SU-DHL-6 (cell line): Measurements from ENCODE around the gene ATP6V0B.

Experiments used
- H2AFZ ChIP-seq: fragments of 200-600 bp; sonication (generic); 2 replicates; pipeline ENCODE4 v1.6.1; 2014; ENCODE audit warnings: low read depth, mild to moderate bottlenecking, moderate library complexity, mixed read lengths, antibody characterized with exemption, low read length; ENCODE audit not compliant: severe bottlenecking
- H3F3A ChIP-seq: fragments of 200-600 bp; shearing (Covaris generic); 2 replicates; pipeline ENCODE4 v1.6.0; 2016; ENCODE audit warnings: antibody characterized with exemption, mild to moderate bottlenecking; ENCODE audit not compliant: insufficient read depth
- H3K27ac ChIP-seq: fragments of 200-600 bp; sonication (generic); 2 replicates; pipeline ENCODE4 v1.5.1; 2016; ENCODE audit warnings: low read depth, mild to moderate bottlenecking, low read length, moderate library complexity, mixed read lengths
- H3K27me3 ChIP-seq: fragments of 200-600 bp; sonication (generic), shearing (Covaris generic); 2 replicates; pipeline ENCODE4 v1.6.0; 2014; ENCODE audit warnings: mild to moderate bottlenecking, low read length
- H3K36me3 ChIP-seq: fragments of 200-600 bp; sonication (generic); 2 replicates; pipeline ENCODE4 v1.6.1; 2014; ENCODE audit warnings: mild to moderate bottlenecking, low read length, mixed read lengths
- H3K4me2 ChIP-seq: fragments of 300-600, 200-600 bp; shearing (Covaris generic), sonication (generic); 2 replicates; pipeline ENCODE4 v1.6.0; 2014; ENCODE audit warnings: low read length, low read depth, mild to moderate bottlenecking; ENCODE audit not compliant: poor library complexity, severe bottlenecking
- H3K4me3 ChIP-seq: fragments of 200-600 bp; sonication (generic); 2 replicates; pipeline ENCODE4 v1.5.1; 2014; ENCODE audit warnings: antibody characterized with exemption, low read length, mild to moderate bottlenecking, mixed read lengths; ENCODE audit not compliant: insufficient read depth, poor library complexity, severe bottlenecking
- H3K79me2 ChIP-seq: fragments of 200-600 bp; sonication (generic); 2 replicates; pipeline ENCODE4 v1.6.1; 2014; ENCODE audit warnings: mild to moderate bottlenecking, low read length, moderate library complexity; ENCODE audit not compliant: insufficient read depth
- H3K9ac ChIP-seq: fragments of 200-600 bp; sonication (generic); 2 replicates; pipeline ENCODE4 v1.7.0; 2014; ENCODE audit warnings: mild to moderate bottlenecking, low read length
- H3K9me2 ChIP-seq: fragments of 200-600 bp; sonication (generic); replicated peaks from 2 replicates; pipeline ENCODE4 v1.6.1; 2014; ENCODE audit warnings: low read length; ENCODE audit not compliant: insufficient read depth
- H3K9me3 ChIP-seq: fragments of 200-600 bp; sonication (generic); 2 replicates; pipeline ENCODE4 v1.6.1; 2014; ENCODE audit warnings: low read length, mixed read lengths; ENCODE audit not compliant: insufficient read depth
- H4K20me1 ChIP-seq: fragments of 200-600 bp; sonication (generic); 2 replicates; pipeline ENCODE4 v1.6.1; 2014; ENCODE audit warnings: low read depth, mild to moderate bottlenecking, antibody characterized with exemption, low read length, moderate library complexity, mixed read lengths
- CTCF ChIP-seq: fragments of 200-600 bp; sonication (generic); IDR thresholded peaks from one replicate; pipeline ENCODE4 v1.5.1; 2017; ENCODE audit warnings: antibody characterized with exemption, mild to moderate bottlenecking, low read length, moderate library complexity; ENCODE audit not compliant: insufficient read depth, poor library complexity, severe bottlenecking
- EZH2phosphoT487 ChIP-seq: fragments of 200-600 bp; sonication (generic), shearing (Covaris generic); conservative IDR thresholded peaks from 2 replicates; pipeline ENCODE4 v1.6.1; 2018; ENCODE audit warnings: mild to moderate bottlenecking, antibody characterized with exemption, low read length, moderate library complexity, mixed read lengths

ATP6V0B gene

DNA sequence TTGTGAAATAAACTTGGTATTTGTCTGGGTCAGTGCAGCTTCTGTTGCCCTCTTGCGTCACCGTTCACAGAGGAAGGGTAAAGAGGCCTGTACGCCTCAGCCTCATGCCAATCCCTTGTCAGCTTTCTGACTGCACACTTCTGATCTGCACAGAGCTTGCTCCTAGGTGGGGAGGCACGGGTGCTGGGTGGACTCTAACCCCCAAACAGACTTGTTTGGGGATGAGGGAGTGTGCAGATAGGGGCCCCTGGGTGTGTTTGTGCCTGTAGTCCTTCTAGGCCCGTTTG lies 3.4 kb downstream of the ATP6V0B start:
- TF ChIP-seq EZH2phosphoT487 (no peak), CTCF (no peak)
- Histone ChIP-seq H3K36me3 (no peaks in the 10 kb centered on the region), H3K9me3 (no peaks in the 10 kb centered on the region), H3K27me3 (no peaks in the 10 kb centered on the region), H4K20me1 (no peaks in the 10 kb centered on the region), H3K4me3 (peak overlapping the region; percentile 80), H3K9ac (peak overlapping the region; percentile 99), H3K9me2 (no peaks in the 10 kb centered on the region), H3K79me2 (peaks cover 35% of the 10 kb centered on the region), H3F3A (peaks cover 39% of the 10 kb centered on the region), H2AFZ (no peak overlapping the region), H3K4me2 (peak overlapping the region; percentile 72), H3K27ac (peak overlapping the region; percentile 74)

- H3K36me3 ChIP-seq: no peaks in the 10 kb centered on the region
- H3K27ac ChIP-seq: peak within 1 kb of the TSS; percentile 74
- no peaks in the 10 kb centered on the region for H3K9me3 ChIP-seq
- H3K79me2 ChIP-seq: peaks cover 35% of the 10 kb centered on the region
- H3K4me3 ChIP-seq: peak within 1 kb of the TSS; percentile 80
- H3K9me2 ChIP-seq: no peaks in the 10 kb centered on the region
- H4K20me1 ChIP-seq: no peaks in the 10 kb centered on the region
- TF ChIP-seq CTCF (no peak), EZH2phosphoT487 (no peak)
- H3K27me3 ChIP-seq: no peaks in the 10 kb centered on the region
- H3K9ac ChIP-seq: peak within 1 kb of the TSS; percentile 99
- H3F3A ChIP-seq: peaks cover 34% of the 10 kb centered on the region
- peak within 1 kb of the TSS; percentile 72 for H3K4me2 ChIP-seq
- no peak within 1 kb of the TSS for H2AFZ ChIP-seq
Observed at GRCh38 chr1:43978551-43979260, 3.9 kb downstream of the ATP6V0B start, which contains the start of gene B4GALT2. B4GALT2 (plus strand) TSS chr1:43979210; CDS start chr1:43981161, 1,951 bp downstream.

- Histone ChIP-seq H3K9me2 (no peaks in the 10 kb centered on the region), H3K27me3 (no peaks in the 10 kb centered on the region), H4K20me1 (no peaks in the 10 kb centered on the region), H3K27ac (peak overlapping the region; percentile 39), H3K36me3 (no peaks in the 10 kb centered on the region), H3K4me2 (peak overlapping the region; percentile 66), H3K4me3 (peak overlapping the region; percentile 53), H3F3A (peaks cover 30% of the 10 kb centered on the region), H2AFZ (no peak overlapping the region), H3K79me2 (peaks cover 35% of the 10 kb centered on the region), H3K9ac (peak overlapping the region; percentile 72), H3K9me3 (no peaks in the 10 kb centered on the region)
- no peak for TF ChIP-seq CTCF
- no peak for TF ChIP-seq EZH2phosphoT487
Observed at GRCh38 chr1:43979261-43979527, 4.4 kb downstream of the ATP6V0B start.
